HG03095 (cell line): ENCODE results near the gene TALDO1.

Experiments used
- ATAC-seq: cut with Tn5 transposase; IDR thresholded peaks from one replicate; pipeline ENCODE4 v1.9.1; 2021; ENCODE audit warnings: moderate library complexity; ENCODE audit not compliant: unreplicated experiment

TALDO1 gene

GRCh38 chr11:714436-714835 lies 32.8 kb upstream of the TALDO1 start:
- no peak for ATAC-seq

DNA sequence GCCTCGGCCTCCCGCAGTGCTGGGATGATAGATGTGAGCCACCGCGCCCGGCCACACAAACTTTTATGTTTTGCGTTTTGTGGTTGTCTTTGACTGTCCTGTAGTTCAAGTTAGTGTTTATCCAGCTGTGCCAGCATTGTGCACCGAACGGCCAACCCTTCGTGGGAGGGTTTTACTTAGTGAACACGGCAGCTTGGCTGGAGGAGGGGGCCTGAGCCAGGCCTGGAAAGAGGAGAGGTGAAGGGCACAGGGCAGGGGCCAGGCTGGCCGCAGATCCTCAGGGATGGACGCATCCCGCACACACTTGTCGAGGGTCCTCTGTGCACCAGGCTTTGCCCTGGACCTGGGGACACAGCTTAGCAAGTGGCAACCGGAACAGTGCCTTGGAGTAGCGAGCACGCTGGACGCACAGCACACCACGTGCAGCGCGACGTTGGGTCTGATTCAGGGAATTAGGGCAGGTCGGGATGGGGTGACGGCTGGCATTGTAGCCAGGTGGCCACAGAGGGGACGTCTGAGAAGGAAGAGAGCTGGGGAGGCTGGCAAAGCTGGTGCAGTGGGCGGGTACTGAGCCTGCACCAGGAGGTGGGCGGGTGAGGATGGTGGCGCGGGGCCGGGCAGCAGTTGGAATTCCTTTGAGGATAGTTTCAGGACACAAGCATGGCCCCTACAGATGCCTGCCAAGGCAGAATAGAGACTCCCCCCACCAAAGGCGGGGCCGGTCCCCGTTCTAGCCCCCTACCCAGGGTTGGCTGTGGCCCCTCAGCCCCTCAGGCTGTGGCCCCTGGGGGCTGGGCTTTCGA lies 27.8 kb upstream of the TALDO1 start:
- ATAC-seq: no peak

DNA sequence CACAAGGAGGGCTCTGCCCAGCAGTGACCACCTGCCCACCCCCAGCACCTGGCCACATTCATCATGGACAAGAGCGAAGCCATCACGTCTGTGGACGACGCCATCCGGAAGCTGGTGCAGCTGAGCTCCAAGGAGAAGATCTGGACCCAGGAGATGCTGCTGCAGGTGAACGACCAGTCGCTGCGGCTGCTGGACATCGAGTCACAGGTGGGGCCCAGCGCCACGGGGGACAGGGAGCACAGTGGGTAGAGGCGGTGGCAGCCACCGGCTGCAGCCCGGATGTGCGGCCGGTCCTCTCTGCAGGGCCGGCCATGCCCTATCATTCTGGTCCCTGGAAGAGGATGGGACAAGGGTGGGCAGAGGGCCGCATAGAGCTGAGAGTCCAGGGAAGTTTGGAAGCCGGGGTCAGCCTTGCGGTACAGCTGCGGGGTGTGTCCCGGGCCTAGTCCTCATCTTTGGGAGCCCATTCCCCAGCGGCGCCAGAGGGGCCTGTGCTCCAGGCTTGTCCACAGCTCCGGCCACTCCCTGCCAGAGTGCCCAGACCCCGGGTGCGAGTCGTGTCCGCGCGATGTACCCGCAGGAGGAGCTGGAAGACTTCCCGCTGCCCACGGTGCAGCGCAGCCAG lies 27.1 kb upstream of the TALDO1 start:
- no peak for ATAC-seq

GRCh38 chr11:720642-721246 lies 26.5 kb upstream of the TALDO1 start:
- ATAC-seq: no peak

DNA sequence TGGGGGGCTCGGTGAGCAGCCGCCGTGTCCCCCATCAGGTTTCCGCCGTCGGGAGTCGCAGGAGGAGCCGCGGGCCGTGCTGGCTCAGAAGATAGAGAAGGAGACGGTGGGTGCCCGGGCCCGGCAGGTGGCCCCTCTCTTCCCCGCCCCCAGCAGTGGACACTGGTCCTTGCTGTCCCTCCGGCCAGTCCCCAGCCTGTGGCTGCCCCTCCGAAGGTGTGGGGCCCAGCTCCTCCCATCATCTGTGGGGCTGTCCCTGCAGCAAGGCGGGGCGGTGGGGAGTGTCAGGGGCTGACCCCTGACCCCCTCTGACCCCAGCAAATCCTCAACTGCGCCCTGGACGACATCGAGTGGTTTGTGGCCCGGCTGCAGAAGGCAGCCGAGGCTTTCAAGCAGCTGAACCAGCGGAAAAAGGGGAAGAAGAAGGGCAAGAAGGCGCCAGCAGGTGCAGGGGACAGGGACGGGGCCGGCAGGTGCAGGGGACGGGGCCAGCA lies 26.0 kb upstream of the TALDO1 start:
- no peak for ATAC-seq

DNA sequence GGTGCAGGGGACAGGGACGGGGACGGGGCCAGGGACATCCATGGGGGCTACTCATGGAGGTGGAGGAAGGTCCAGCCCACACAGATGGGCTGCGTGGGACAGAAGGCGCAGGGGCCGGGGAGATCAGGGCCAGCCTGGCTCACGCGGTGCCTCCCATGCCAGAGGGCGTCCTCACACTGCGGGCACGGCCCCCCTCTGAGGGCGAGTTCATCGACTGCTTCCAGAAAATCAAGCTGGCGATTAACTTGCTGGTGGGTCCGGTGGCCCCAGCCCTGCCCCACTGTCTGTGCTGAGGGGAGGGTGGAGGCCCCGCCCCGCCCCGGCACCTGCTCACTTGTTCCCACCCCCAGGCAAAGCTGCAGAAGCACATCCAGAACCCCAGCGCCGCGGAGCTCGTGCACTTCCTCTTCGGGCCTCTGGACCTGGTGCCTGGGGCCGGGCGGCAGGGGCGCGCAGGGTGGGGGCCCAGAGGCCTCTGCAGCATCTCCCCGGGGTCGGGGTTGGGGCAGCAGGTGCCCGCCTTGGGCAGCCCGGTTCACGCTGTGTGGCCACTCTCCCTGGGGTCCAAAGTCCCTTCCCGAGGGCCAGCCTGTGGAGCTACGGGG lies 25.4 kb upstream of the TALDO1 start:
- no peak for ATAC-seq

DNA sequence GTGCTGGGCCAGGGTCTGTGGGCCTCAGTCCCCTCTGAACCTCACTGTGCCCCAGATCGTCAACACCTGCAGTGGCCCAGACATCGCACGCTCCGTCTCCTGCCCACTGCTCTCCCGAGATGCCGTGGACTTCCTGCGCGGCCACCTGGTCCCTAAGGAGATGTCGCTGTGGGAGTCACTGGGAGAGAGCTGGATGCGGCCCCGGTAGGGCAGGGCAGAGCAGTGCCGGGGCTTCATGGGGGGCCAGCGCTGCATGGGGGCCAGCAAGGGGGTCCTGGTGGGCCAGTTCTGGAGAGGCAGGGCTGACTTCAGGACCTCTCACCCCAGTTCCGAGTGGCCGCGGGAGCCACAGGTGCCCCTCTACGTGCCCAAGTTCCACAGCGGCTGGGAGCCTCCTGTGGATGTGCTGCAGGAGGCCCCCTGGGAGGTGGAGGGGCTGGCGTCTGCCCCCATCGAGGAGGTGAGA lies 24.9 kb upstream of the TALDO1 start:
- ATAC-seq: no peak

GRCh38 chr11:723120-723883 lies 24.0 kb upstream of the TALDO1 start:
- no peak for ATAC-seq

DNA sequence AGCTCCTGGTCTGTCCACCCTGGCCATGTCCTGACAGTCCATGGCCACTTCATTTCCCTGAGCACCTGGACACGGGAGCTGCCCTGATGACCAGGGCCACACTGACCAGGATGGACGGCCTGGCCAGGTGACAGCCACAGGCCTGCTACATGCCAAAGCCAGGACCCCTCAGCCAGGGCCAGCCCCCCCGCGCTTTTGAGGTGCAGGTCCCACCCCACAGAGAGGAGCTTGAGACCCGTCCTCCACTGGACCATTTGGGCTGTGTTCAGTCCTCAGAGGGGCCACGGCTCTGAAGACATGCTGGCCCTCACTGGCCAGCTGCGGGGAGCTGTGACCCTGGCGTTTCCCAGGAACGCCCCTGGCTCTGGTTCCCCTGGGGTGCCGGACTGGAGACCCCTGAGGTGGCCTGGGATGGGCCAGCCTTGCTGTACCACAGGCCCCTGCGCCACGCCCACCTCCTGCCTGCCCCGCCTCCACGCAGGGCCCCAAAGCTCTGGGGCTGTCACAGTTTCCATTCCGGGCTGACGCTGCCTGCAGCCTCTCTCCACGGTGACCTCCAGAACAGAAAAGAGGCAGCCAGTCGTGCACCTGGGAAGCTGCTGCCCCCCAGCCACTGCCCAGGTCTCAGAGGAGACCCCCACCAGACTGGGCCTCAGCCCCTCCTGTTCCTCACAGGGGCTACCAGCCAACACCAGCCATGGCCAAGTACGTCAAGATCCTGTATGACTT lies 23.1 kb upstream of the TALDO1 start:
- no peak for ATAC-seq

DNA sequence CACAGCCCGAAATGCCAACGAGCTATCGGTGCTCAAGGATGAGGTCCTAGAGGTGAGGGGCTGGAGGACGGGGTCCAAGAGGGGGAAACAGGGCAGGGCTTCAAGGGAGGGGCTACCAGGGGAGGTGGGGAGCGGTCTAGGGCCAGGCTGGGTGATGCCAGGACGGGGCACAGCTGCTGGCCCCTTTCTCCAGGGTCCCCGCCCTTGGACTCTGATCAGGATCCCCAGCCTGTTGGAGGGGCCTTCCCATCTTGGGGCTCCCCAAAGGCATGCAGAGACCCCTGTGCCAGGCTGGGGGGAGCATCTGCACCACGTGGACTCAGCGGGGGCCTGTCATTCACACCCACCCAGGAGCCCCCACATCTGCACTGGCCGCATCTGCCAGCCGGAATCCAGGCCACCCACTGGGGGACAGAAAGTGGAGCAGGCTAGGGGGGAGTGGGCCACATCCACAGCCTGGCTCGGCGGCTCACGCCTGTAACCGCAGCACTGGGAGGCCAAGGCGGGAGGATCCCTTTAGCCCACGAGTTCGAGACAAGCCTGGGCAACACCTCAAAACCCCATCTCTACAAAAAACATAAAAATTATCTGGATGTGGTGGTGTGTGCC lies 22.4 kb upstream of the TALDO1 start:
- ATAC-seq: no peak

- ATAC-seq: no peak
Measured at GRCh38 chr11:725624-726202, 21.6 kb upstream of the TALDO1 start.

DNA sequence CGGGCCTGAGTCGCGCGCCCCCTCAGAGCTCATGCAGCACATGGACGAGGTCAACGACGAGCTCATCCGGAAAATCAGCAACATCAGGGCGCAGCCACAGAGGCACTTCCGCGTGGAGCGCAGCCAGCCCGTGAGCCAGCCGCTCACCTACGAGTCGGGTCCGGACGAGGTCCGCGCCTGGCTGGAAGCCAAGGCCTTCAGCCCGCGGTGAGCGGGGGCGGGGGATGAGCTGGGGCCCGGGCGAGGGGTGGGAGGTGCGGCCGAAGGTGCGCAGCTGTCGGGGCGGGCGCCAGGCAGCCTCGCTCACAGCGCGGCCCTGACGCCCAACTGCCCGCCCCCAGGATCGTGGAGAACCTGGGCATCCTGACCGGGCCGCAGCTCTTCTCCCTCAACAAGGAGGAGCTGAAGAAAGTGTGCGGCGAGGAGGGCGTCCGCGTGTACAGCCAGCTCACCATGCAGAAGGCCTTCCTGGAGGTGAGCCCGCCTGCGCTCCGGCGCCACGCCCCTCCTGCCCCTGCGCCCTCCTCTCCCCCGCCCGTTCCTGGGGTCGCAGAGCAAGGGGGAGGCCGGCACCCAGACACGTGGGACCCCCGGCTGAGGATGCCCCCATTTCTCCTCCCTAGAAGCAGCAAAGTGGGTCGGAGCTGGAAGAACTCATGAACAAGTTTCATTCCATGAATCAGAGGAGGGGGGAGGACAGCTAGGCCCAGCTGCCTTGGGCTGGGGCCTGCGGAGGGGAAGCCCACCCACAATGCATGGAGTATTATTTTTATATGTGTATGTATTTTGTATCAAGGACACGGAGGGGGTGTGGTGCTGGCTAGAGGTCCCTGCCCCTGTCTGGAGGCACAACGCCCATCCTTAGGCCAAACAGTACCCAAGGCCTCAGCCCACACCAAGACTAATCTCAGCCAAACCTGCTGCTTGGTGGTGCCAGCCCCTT lies 20.7 kb upstream of the TALDO1 start:
- ATAC-seq: no peak

DNA sequence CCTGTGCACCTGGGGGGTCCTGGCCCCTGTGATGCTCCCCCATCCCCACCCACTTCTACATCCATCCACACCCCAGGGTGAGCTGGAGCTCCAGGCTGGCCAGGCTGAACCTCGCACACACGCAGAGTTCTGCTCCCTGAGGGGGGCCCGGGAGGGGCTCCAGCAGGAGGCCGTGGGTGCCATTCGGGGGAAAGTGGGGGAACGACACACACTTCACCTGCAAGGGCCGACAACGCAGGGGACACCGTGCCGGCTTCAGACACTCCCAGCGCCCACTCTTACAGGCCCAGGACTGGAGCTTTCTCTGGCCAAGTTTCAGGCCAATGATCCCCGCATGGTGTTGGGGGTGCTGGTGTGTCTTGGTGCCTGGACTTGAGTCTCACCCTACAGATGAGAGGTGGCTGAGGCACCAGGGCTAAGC lies 20.0 kb upstream of the TALDO1 start:
- ATAC-seq: no peak

DNA sequence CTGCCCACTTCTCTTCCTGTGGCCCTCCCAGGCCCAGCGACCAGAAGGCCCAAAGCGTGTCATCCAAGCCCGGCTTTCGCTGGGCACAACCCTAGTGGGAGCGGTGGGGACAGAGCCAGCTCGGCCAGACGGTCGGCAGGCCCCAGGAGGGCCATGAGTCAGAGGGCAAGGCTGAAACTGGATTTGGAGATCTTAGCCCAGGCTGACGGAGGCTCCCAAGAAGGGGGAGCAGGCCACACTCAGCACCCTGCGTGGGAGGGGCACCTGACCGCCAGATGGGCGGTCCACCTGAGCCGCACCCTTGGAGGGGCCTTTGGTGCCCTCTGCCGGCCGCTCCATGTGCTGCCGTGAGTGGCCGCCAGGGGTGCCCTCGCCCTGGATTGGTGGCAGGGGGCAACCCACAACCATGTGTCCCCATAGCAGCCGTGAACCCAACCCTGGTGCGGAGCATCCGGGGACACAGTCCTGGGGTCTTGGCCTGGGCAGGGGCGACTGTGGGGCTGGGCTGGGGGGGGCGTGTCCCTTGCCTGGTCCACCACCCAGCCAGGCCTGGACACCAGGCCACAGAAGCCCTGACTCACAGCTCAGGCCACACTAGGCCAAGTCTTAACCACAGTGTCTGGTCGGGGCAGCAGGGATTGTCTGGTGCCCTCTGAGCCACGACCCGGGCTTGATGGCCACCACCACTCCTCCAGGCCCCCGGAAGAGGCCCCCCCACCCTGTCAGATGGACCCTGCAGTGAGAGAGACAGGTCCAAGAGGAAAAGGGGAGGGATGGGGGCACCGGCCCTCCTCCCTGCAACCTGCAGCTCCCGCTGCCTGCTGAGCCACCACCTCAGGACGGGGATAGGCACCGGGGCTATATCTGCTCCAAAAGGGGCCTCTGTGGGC lies 19.2 kb upstream of the TALDO1 start:
- ATAC-seq: no peak

- no peak for ATAC-seq
Measured at GRCh38 chr11:728901-729491, 18.3 kb upstream of the TALDO1 start.

- ATAC-seq: no peak
Measured at GRCh38 chr11:729492-730074, 17.7 kb upstream of the TALDO1 start.
